ENCODE results near the gene NUMBL. TPM values are rescaled to one million over a fixed set of nuclear protein-coding genes. Genes with fewer than 3 reads are reported as not detected.
A peak's percentile ranks its signal among the peaks of the same experiment; 100 is the strongest.
"Not testable (repeated sequence)": the region's sequence is repeated elsewhere in the genome, so short reads cannot be mapped to it uniquely, and the experiment has no call there.

The NUMBL gene
- total RNA-seq, 1 experiment from 2014 or later, result 14.5 TPM

- H3K4me1 ChIP-seq (ENCODE audit: insufficient read depth, low read length), result no peaks in the 10 kb centered on the region
- no peaks in the 10 kb centered on the region for H3K79me2 ChIP-seq (ENCODE audit: low read length)
- H4K20me1 ChIP-seq (ENCODE audit: low read length), result no peaks in the 10 kb centered on the region
- no peak overlapping the region for H3K4me3 ChIP-seq (ENCODE audit: low read length)
- H3K27ac ChIP-seq (ENCODE audit: low read length), result no peak overlapping the region
- ChIA-PET POLR2A (ENCODE audit: unreplicated experiment) (no interaction called here), CTCF (no interaction called here)
- no TSS peak for BruUV-seq (replicated peaks)
- TF ChIP-seq EZH2phosphoT487 (IDR thresholded peaks at IDR 0.05; ENCODE audit: borderline replicate concordance, low read length) (no peak), EZH2 (IDR thresholded peaks at IDR 0.05; ENCODE audit: low read length, unreplicated experiment) (no peak)
- TF ChIP-seq, protein P1, sequence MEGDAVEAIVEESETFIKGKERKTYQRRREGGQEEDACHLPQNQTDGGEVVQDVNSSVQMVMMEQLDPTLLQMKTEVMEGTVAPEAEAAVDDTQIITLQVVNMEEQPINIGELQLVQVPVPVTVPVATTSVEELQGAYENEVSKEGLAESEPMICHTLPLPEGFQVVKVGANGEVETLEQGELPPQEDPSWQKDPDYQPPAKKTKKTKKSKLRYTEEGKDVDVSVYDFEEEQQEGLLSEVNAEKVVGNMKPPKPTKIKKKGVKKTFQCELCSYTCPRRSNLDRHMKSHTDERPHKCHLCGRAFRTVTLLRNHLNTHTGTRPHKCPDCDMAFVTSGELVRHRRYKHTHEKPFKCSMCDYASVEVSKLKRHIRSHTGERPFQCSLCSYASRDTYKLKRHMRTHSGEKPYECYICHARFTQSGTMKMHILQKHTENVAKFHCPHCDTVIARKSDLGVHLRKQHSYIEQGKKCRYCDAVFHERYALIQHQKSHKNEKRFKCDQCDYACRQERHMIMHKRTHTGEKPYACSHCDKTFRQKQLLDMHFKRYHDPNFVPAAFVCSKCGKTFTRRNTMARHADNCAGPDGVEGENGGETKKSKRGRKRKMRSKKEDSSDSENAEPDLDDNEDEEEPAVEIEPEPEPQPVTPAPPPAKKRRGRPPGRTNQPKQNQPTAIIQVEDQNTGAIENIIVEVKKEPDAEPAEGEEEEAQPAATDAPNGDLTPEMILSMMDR (conservative IDR thresholded peaks at IDR 0.05; ENCODE audit: low read depth, low read length), result no peak
- no peaks in the 10 kb centered on the region for H3K9me2 ChIP-seq (replicated peaks; ENCODE audit: low read length)
- no peaks in the 10 kb centered on the region for H3K36me3 ChIP-seq (ENCODE audit: low read depth, low read length)
- H3F3A ChIP-seq (ENCODE audit: low read length, unreplicated experiment), result no peaks in the 10 kb centered on the region
- H3K9ac ChIP-seq (ENCODE audit: low read length), result no peak overlapping the region
- ATAC-seq (no peak), DNase-seq (no peak)
- no peaks in the 10 kb centered on the region for H3K27me3 ChIP-seq (ENCODE audit: low read length)
- H3K9me3 ChIP-seq (ENCODE audit: low read length), result no peaks in the 10 kb centered on the region
- no peak overlapping the region for H2AFZ ChIP-seq (ENCODE audit: low read length)
- intact Hi-C loops (cut with micrococcal nuclease), result no loop called here
- no peak overlapping the region for H3K4me2 ChIP-seq (ENCODE audit: low read length)
Observed at GRCh38 chr19:40626918-40627317, 63.5 kb downstream of the NUMBL start.

DNA sequence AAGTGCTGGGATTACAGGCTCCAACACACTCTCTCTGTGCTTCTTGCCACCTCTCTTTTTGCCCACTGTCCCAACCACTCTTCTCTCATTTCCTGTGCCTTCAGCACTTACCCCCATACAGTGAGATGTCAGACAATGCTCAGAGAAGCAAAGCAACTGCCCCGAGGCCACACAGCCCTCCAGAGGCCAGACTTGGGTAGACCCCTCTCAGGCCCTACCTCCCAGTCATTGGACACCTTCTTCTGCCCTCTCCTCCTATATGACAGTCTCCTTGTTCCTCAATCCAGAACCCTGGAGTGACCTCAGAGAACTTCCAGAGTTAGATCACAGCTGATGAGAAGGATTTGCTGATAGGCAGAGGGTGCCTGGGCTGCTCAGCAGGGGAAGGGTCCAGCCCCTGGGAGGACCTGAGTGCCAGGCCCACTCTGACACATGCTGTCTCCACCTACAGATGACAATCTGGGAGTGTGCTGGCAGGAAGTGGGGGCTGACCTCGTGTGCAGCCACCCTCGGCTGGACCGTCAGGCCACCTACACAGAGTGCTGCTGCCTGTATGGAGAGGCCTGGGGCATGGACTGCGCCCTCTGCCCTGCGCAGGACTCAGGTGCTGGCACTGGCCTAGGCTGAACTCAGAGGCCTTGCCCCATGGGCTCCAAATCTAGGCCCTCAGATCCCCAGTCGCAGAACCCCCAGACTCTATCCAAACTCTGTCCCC lies 64.9 kb downstream of the NUMBL start:
- H3K79me2 ChIP-seq (ENCODE audit: low read length), result no peaks in the 10 kb centered on the region
- intact Hi-C loops (cut with micrococcal nuclease), result no loop called here
- no peaks in the 10 kb centered on the region for H3K9me2 ChIP-seq (replicated peaks; ENCODE audit: low read length)
- no peak overlapping the region for H3K9ac ChIP-seq (ENCODE audit: low read length)
- no peaks in the 10 kb centered on the region for H3F3A ChIP-seq (ENCODE audit: low read length, unreplicated experiment)
- no peak overlapping the region for H3K27ac ChIP-seq (ENCODE audit: low read length)
- no TSS peak for BruUV-seq (replicated peaks)
- CTCF ChIA-PET, result no interaction called here
- no peaks in the 10 kb centered on the region for H4K20me1 ChIP-seq (ENCODE audit: low read length)
- H3K4me2 ChIP-seq (ENCODE audit: low read length), result no peak overlapping the region
- no peak for ATAC-seq
- no peaks in the 10 kb centered on the region for H3K4me1 ChIP-seq (ENCODE audit: insufficient read depth, low read length)
- H3K4me3 ChIP-seq (ENCODE audit: low read length), result no peak overlapping the region
- DNase-seq, result no peak
- no peaks in the 10 kb centered on the region for H3K9me3 ChIP-seq (ENCODE audit: low read length)
- POLR2A ChIA-PET (ENCODE audit: unreplicated experiment), result no interaction called here
- H3K27me3 ChIP-seq (ENCODE audit: low read length), result no peaks in the 10 kb centered on the region
- H3K36me3 ChIP-seq (ENCODE audit: low read depth, low read length), result no peaks in the 10 kb centered on the region
- H2AFZ ChIP-seq (ENCODE audit: low read length), result no peak overlapping the region
- TF ChIP-seq EZH2 (IDR thresholded peaks at IDR 0.05; ENCODE audit: low read length, unreplicated experiment) (no peak), EZH2phosphoT487 (IDR thresholded peaks at IDR 0.05; ENCODE audit: borderline replicate concordance, low read length) (no peak)
- TF ChIP-seq, protein P1 (conservative IDR thresholded peaks at IDR 0.05; ENCODE audit: low read depth, low read length), result no peak

DNA sequence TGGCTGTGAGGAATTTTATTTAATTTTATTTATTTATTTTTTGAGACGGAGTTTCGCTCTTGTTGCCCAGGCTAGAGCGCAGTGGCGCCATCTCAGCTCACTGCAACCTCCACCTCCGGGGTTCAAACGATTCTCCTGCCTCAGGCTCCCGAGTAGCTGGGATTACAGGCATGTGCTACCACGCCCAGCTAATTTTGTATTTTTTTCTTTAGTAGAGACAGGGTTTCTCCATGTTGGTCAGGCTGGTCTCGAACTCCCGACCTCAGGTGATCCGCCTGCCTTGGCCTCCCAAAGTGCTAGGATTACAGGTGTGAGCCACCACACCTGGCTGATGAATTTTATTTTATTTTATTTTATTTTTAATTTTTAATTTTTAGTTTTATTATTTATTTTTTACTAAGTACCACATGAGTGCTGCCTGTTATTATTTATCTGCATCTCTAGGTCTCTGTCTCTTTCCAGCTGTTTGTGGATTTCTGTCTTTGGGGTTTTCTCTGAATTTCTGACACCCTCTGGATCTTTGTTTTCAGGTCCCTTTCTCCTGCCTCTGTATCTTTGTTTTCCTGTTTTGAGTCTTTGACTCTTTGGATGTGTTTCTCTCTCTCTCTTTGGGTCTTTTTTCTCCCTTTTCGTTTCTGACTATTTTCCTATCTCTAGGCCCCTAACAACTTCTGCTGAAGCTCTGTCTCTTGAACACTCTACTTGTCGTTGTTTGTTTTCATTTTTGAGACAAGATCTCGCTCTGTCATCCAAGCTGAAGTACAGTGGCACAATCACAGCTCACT lies 65.9 kb downstream of the NUMBL start:
- H3K9ac ChIP-seq (ENCODE audit: low read length); POLR2A ChIA-PET (ENCODE audit: unreplicated experiment): not testable (repeated sequence)

More for the DNA sequence above, 65.9 kb downstream of the NUMBL start:
- H2AFZ ChIP-seq (ENCODE audit: low read length); ATAC-seq; CTCF ChIA-PET; H3K4me1 ChIP-seq (ENCODE audit: insufficient read depth, low read length); H3F3A ChIP-seq (ENCODE audit: low read length, unreplicated experiment); intact Hi-C loops (cut with micrococcal nuclease); DNase-seq; H3K9me3 ChIP-seq (ENCODE audit: low read length); H3K27ac ChIP-seq (ENCODE audit: low read length); BruUV-seq (replicated peaks); H4K20me1 ChIP-seq (ENCODE audit: low read length); H3K9me2 ChIP-seq (replicated peaks; ENCODE audit: low read length); H3K4me3 ChIP-seq (ENCODE audit: low read length); H3K27me3 ChIP-seq (ENCODE audit: low read length); H3K36me3 ChIP-seq (ENCODE audit: low read depth, low read length); H3K79me2 ChIP-seq (ENCODE audit: low read length): not testable (repeated sequence)
- H3K4me2 ChIP-seq (ENCODE audit: low read length), result 0 out of 2 replicates have a peak overlapping the region, but pooled peaks have one; percentile 67

Data from PC-3 (cell line).